Large intestine (tissue), 3 donors: ENCODE data around the gene ZNHIT1. TPM values are rescaled to one million over a fixed set of nuclear protein-coding genes. Genes with fewer than 3 reads are reported as not detected.

Experiments
- DNase-seq, 2 donors: peaks; one replicate each; pipeline versions ENCODE4 v3.0.0 to v3.0.0-alpha.2; 2013
- H3K27ac ChIP-seq: one replicate; pipeline ENCODE4 v1.5.1; 2013; ENCODE audit warnings: low read length
- H3K27me3 ChIP-seq: 2 replicates; pipeline ENCODE4 v1.6.1; 2013; ENCODE audit warnings: low read length; ENCODE audit not compliant: control insufficient read depth, insufficient read depth
- H3K36me3 ChIP-seq: 2 replicates; pipeline ENCODE4 v1.6.1; 2013; ENCODE audit warnings: low read length; ENCODE audit not compliant: control insufficient read depth, insufficient read depth
- H3K4me1 ChIP-seq: one replicate; pipeline ENCODE4 v1.6.1; 2013; ENCODE audit warnings: low read length; ENCODE audit not compliant: control insufficient read depth, insufficient read depth
- H3K4me3 ChIP-seq: one replicate; pipeline ENCODE4 v1.5.1; 2013; ENCODE audit warnings: low read length
- H3K9me3 ChIP-seq: one replicate; pipeline ENCODE4 v1.6.1; 2013; ENCODE audit warnings: mild to moderate bottlenecking, low read depth, low read length, moderate library complexity; ENCODE audit not compliant: control insufficient read depth
- WGBS: methylation state at CpG from one replicate; pipeline ENCODE4 v1.1.5; 2013; ENCODE audit warnings: low lambda C conversion rate; ENCODE audit not compliant: insufficient coverage; 5-methylcytosine and 5-hydroxymethylcytosine counted together
- polyA plus RNA-seq: library from polyadenylated mRNA; unstranded; fragments of 120-200 nt; gene quantifications from one replicate; pipeline ENCODE4 v1.2.1, GENCODE V29; 2013

The ZNHIT1 gene
- polyA plus RNA-seq, 1 donor, result 60.9 TPM

- H3K4me3 ChIP-seq, result peak overlapping the region; percentile 46
- no peaks in the 10 kb centered on the region for H3K9me3 ChIP-seq
- H3K4me1 ChIP-seq, result peaks cover 58% of the 10 kb centered on the region
- peak overlapping the region; percentile 76 for H3K27ac ChIP-seq
- H3K36me3 ChIP-seq, result peaks cover 17% of the 10 kb centered on the region
- peak; percentile 73 to 88 for DNase-seq
- H3K27me3 ChIP-seq, result no peaks in the 10 kb centered on the region
- WGBS, result no CpG with 5 or more reads among the region's 52 CpGs
Observed at GRCh38 chr7:101232141-101232850, 14.3 kb downstream of the ZNHIT1 start.

- peak in 1 of 2 donors; percentile 77 for DNase-seq
- no CpG with 5 or more reads among the region's 21 CpGs for WGBS
- no peak overlapping the region for H3K27ac ChIP-seq
- no peaks in the 10 kb centered on the region for H3K27me3 ChIP-seq
- peaks cover 12% of the 10 kb centered on the region for H3K36me3 ChIP-seq
- H3K4me1 ChIP-seq, result peaks cover 74% of the 10 kb centered on the region
- no peaks in the 10 kb centered on the region for H3K9me3 ChIP-seq
- H3K4me3 ChIP-seq, result no peak overlapping the region
Observed at GRCh38 chr7:101233907-101234547, 16.1 kb downstream of the ZNHIT1 start.

GRCh38 chr7:101234636-101235035 lies 16.7 kb downstream of the ZNHIT1 start:
- Histone ChIP-seq H3K4me3 (no peak overlapping the region), H3K4me1 (peaks cover 80% of the 10 kb centered on the region), H3K27me3 (no peaks in the 10 kb centered on the region), H3K9me3 (no peaks in the 10 kb centered on the region), H3K27ac (peak overlapping the region; percentile 57), H3K36me3 (peaks cover 14% of the 10 kb centered on the region)
- no CpG with 5 or more reads among the region's 5 CpGs for WGBS
- DNase-seq, result peak in 1 of 2 donors; percentile 67

GRCh38 chr7:101235050-101235449 lies 17.1 kb downstream of the ZNHIT1 start:
- DNase-seq, result no peak
- Histone ChIP-seq H3K27ac (peak overlapping the region; percentile 57), H3K36me3 (peaks cover 18% of the 10 kb centered on the region), H3K4me1 (peaks cover 85% of the 10 kb centered on the region), H3K27me3 (no peaks in the 10 kb centered on the region), H3K9me3 (no peaks in the 10 kb centered on the region), H3K4me3 (peak overlapping the region; percentile 3)
- no CpG with 5 or more reads among the region's 11 CpGs for WGBS

GRCh38 chr7:101235522-101235921 lies 17.6 kb downstream of the ZNHIT1 start:
- H3K4me3 ChIP-seq, result peak overlapping the region; percentile 48
- peak; percentile 88 to 96 for DNase-seq
- H3K27me3 ChIP-seq, result no peaks in the 10 kb centered on the region
- peak overlapping the region; percentile 85 for H3K27ac ChIP-seq
- peaks cover 22% of the 10 kb centered on the region for H3K36me3 ChIP-seq
- WGBS, result no CpG with 5 or more reads among the region's 9 CpGs
- peaks cover 89% of the 10 kb centered on the region for H3K4me1 ChIP-seq
- H3K9me3 ChIP-seq, result no peaks in the 10 kb centered on the region

- H3K4me3 ChIP-seq, result peak overlapping the region; percentile 48
- H3K27me3 ChIP-seq, result no peaks in the 10 kb centered on the region
- H3K9me3 ChIP-seq, result no peaks in the 10 kb centered on the region
- H3K36me3 ChIP-seq, result peaks cover 28% of the 10 kb centered on the region
- DNase-seq, result peak in 1 of 2 donors; percentile 51
- peaks cover 91% of the 10 kb centered on the region for H3K4me1 ChIP-seq
- no CpG with 5 or more reads among the region's 21 CpGs for WGBS
- peak overlapping the region; percentile 85 for H3K27ac ChIP-seq
Observed at GRCh38 chr7:101236292-101236835, 18.4 kb downstream of the ZNHIT1 start.

- peaks cover 82% of the 10 kb centered on the region for H3K4me1 ChIP-seq
- no CpG with 5 or more reads among the region's 31 CpGs for WGBS
- peak within 1 kb of the TSS; percentile 48 for H3K4me3 ChIP-seq
- peak; percentile 94 to 98 for DNase-seq
- H3K36me3 ChIP-seq, result peaks cover 28% of the 10 kb centered on the region
- no peaks in the 10 kb centered on the region for H3K27me3 ChIP-seq
- no peaks in the 10 kb centered on the region for H3K9me3 ChIP-seq
- H3K27ac ChIP-seq, result peak within 1 kb of the TSS; percentile 85
Observed at GRCh38 chr7:101237206-101238067, 19.5 kb downstream of the ZNHIT1 start, which contains the start of gene CLDN15. TSS of gene CLDN15 (minus strand) at chr7:101237802. CDS start at chr7:101237581, 221 bp downstream.

- H3K4me1 ChIP-seq, result peaks cover 74% of the 10 kb centered on the region
- H3K36me3 ChIP-seq, result peaks cover 30% of the 10 kb centered on the region
- H3K27ac ChIP-seq, result peak overlapping the region; percentile 85
- peak in 1 of 2 donors; percentile 82 for DNase-seq
- H3K4me3 ChIP-seq, result no peak overlapping the region
- no peaks in the 10 kb centered on the region for H3K27me3 ChIP-seq
- WGBS, result 0% methylated on average over 2 of the region's 28 CpGs
- H3K9me3 ChIP-seq, result no peaks in the 10 kb centered on the region
Observed at GRCh38 chr7:101238226-101239182, 20.5 kb downstream of the ZNHIT1 start.

- Histone ChIP-seq H3K27me3 (no peaks in the 10 kb centered on the region), H3K4me3 (no peak overlapping the region), H3K9me3 (no peaks in the 10 kb centered on the region), H3K4me1 (peaks cover 71% of the 10 kb centered on the region), H3K27ac (peak overlapping the region; percentile 85), H3K36me3 (peaks cover 32% of the 10 kb centered on the region)
- peak in 1 of 2 donors; percentile 14 for DNase-seq
- no CpG with 5 or more reads among the region's 27 CpGs for WGBS
Observed at GRCh38 chr7:101239191-101239950, 21.4 kb downstream of the ZNHIT1 start.
